OCI-LY1 (cell line): ENCODE results near the gene AKT1S1.

Experiments used
- H2AFZ ChIP-seq: fragments of 200-600 bp; sonication (generic), shearing (Covaris generic); 2 replicates; pipeline ENCODE4 v1.6.0; 2014; ENCODE audit warnings: antibody characterized with exemption, mild to moderate bottlenecking, low read length
- H3F3A ChIP-seq: fragments of 200-600 bp; sonication (generic), shearing (Covaris generic); 2 replicates; pipeline ENCODE4 v1.6.0; 2014; ENCODE audit warnings: mild to moderate bottlenecking, antibody characterized with exemption, low read length, moderate library complexity; ENCODE audit not compliant: insufficient read depth
- H3K27ac ChIP-seq: fragments of 200-600 bp; sonication (generic); 2 replicates; pipeline ENCODE4 v1.5.1; 2014; ENCODE audit warnings: low read length, mixed run types, mild to moderate bottlenecking, low read depth; ENCODE audit not compliant: poor library complexity, severe bottlenecking
- H3K27me3 ChIP-seq: fragments of 200-600 bp; sonication (generic); 2 replicates; pipeline ENCODE4 v1.6.0; 2014; ENCODE audit warnings: antibody characterized with exemption, mild to moderate bottlenecking, low read length, moderate library complexity; ENCODE audit not compliant: insufficient read depth
- H3K36me3 ChIP-seq: fragments of 200-600 bp; sonication (generic); 2 replicates; pipeline ENCODE4 v1.6.1; 2014; ENCODE audit warnings: mild to moderate bottlenecking, antibody characterized with exemption, low read length, moderate library complexity, mixed read lengths; ENCODE audit not compliant: insufficient read depth
- H3K4me1 ChIP-seq: fragments of 200-600 bp; sonication (generic); 2 replicates; pipeline ENCODE4 v1.5.1; 2014; ENCODE audit warnings: mild to moderate bottlenecking, low read length, moderate library complexity; ENCODE audit not compliant: insufficient read depth, severe bottlenecking
- H3K4me2 ChIP-seq: fragments of 200-600 bp; sonication (generic), shearing (Covaris generic); 2 replicates; pipeline ENCODE4 v1.6.1; 2014; ENCODE audit warnings: low read length
- H3K4me3 ChIP-seq: fragments of 200-600 bp; sonication (generic); 2 replicates; pipeline ENCODE4 v1.5.1; 2014; ENCODE audit warnings: low read length, low read depth, mild to moderate bottlenecking, mixed read lengths; ENCODE audit not compliant: poor library complexity, severe bottlenecking
- H3K79me2 ChIP-seq: fragments of 200-600 bp; shearing (Covaris generic); 2 replicates; pipeline ENCODE4 v1.6.1; 2016; ENCODE audit warnings: mixed run types, low read length, mixed read lengths; ENCODE audit not compliant: insufficient read depth
- H3K9ac ChIP-seq: fragments of 200-600 bp; sonication (generic), shearing (Covaris generic); 2 replicates; pipeline ENCODE4 v1.6.1; 2014; ENCODE audit warnings: mild to moderate bottlenecking, low read length, mixed read lengths
- H3K9me2 ChIP-seq: fragments of 200-600 bp; sonication (generic), shearing (Covaris generic); 2 replicates; pipeline ENCODE4 v1.6.1; 2014; ENCODE audit warnings: low read depth, mild to moderate bottlenecking, low read length, mixed read lengths
- H3K9me3 ChIP-seq: fragments of 200-600 bp; shearing (Covaris generic); 2 replicates; pipeline ENCODE4 v1.6.1; 2014; ENCODE audit warnings: low read length, mixed read lengths
- H4K20me1 ChIP-seq: fragments of 200-600 bp; sonication (generic), shearing (Covaris generic); 2 replicates; pipeline ENCODE4 v1.6.0; 2016; ENCODE audit warnings: mild to moderate bottlenecking, low read length; ENCODE audit not compliant: insufficient read depth
- EZH2 ChIP-seq: fragments of 200-600 bp; sonication (generic), shearing (Covaris generic); IDR thresholded peaks from 2 replicates; pipeline ENCODE4 v1.8.0; 2017; ENCODE audit warnings: borderline replicate concordance, mixed run types, mild to moderate bottlenecking, antibody characterized with exemption, low read length, moderate library complexity, mixed read lengths
- TF ChIP-seq, protein P1 (sequence below): fragments of 200-600 bp; sonication (generic), shearing (Covaris generic); IDR thresholded peaks from 2 replicates; pipeline ENCODE4 v1.5.1; 2017; ENCODE audit warnings: mild to moderate bottlenecking, antibody characterized with exemption, low read length, moderate library complexity, mixed read lengths

AKT1S1 gene

DNA sequence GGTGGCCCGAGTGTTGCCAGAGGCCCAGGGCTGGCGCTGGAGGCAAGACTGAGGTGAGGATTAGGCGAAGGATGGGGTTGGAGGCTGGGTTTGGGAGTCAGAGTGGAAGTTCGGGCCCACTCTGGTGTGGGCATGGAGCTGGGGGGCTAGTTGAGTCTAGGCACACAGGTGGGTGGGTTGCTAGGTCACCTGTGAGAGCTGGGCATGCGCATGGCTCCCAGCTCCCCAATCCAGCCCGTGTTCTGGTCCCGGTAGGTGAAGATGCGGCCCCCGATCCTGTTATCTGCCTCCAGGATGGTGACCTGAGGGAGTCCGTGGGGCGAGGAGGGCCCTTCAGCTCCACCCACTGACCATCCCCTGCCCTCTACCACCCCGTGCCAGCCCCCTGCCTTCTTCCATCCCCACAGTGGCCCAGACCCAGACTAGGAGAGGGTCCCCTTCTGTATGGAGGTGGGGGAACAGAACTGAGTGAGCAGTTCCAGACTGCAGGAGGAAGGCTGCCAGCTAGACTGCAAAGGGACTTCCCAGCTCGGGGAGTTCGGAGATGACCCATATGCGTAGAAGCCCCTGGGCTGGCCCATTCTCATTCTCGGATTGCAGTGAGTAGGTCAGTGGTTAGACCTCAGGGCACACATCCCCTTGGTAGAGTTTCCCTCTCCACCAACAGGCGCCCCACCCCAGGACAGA lies 17.9 kb upstream of the AKT1S1 start:
- H2AFZ ChIP-seq: no peak overlapping the region
- H3K9ac ChIP-seq: no peak overlapping the region
- no peak overlapping the region for H3K27ac ChIP-seq
- no peaks in the 10 kb centered on the region for H3K79me2 ChIP-seq
- no peaks in the 10 kb centered on the region for H4K20me1 ChIP-seq
- no peaks in the 10 kb centered on the region for H3K9me3 ChIP-seq
- H3K9me2 ChIP-seq: no peaks in the 10 kb centered on the region
- H3K36me3 ChIP-seq: no peaks in the 10 kb centered on the region
- no peak for TF ChIP-seq EZH2
- TF ChIP-seq, protein P1, sequence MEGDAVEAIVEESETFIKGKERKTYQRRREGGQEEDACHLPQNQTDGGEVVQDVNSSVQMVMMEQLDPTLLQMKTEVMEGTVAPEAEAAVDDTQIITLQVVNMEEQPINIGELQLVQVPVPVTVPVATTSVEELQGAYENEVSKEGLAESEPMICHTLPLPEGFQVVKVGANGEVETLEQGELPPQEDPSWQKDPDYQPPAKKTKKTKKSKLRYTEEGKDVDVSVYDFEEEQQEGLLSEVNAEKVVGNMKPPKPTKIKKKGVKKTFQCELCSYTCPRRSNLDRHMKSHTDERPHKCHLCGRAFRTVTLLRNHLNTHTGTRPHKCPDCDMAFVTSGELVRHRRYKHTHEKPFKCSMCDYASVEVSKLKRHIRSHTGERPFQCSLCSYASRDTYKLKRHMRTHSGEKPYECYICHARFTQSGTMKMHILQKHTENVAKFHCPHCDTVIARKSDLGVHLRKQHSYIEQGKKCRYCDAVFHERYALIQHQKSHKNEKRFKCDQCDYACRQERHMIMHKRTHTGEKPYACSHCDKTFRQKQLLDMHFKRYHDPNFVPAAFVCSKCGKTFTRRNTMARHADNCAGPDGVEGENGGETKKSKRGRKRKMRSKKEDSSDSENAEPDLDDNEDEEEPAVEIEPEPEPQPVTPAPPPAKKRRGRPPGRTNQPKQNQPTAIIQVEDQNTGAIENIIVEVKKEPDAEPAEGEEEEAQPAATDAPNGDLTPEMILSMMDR: no peak
- H3K4me3 ChIP-seq: no peak overlapping the region
- H3K27me3 ChIP-seq: no peaks in the 10 kb centered on the region
- no peaks in the 10 kb centered on the region for H3F3A ChIP-seq
- H3K4me1 ChIP-seq: peaks cover 31% of the 10 kb centered on the region
- H3K4me2 ChIP-seq: no peak overlapping the region

DNA sequence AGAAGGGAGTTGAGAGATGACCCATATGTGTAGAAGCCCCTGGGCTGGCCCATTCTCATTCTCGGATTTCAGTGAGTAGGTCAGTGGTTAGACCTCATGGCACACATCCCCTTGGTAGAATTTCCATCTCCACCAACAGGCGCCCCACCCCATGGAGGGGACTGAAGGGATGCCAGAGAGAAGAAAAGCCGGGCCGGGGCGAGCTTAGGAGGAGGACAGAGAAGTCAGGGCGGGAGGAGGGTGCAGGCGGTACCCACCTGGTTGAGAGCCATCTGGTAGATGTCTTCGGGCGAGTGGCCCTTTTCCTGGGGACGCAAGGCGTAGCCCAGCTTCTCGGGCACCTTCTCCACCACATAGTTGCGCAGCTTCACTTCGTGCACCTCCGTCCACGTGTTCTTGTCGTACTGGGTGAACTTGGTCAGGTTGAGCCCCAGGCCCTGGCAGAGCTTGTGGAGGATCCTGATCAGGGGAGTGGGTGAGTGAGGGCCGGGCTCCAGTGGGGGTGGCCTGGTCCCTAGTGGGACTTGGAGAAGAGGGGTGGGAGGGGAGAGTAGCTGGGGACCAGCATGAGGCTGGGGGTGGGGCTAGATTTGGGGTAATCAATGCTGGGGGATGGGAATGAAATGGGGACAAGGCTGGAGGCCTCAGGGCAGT lies 17.0 kb upstream of the AKT1S1 start:
- Histone ChIP-seq H3K27ac (no peak overlapping the region), H3K9me2 (no peaks in the 10 kb centered on the region), H3K79me2 (no peaks in the 10 kb centered on the region), H3K4me3 (no peak overlapping the region), H2AFZ (no peak overlapping the region), H3K4me1 (peaks cover 40% of the 10 kb centered on the region), H3K9ac (no peak overlapping the region), H3K4me2 (no peak overlapping the region), H4K20me1 (no peaks in the 10 kb centered on the region), H3F3A (0 out of 2 replicates have a peak, but pooled peaks cover 2% of the 10 kb centered on the region), H3K27me3 (no peaks in the 10 kb centered on the region), H3K36me3 (no peaks in the 10 kb centered on the region), H3K9me3 (no peaks in the 10 kb centered on the region)
- no peak for TF ChIP-seq EZH2
- TF ChIP-seq, protein P1: no peak

DNA sequence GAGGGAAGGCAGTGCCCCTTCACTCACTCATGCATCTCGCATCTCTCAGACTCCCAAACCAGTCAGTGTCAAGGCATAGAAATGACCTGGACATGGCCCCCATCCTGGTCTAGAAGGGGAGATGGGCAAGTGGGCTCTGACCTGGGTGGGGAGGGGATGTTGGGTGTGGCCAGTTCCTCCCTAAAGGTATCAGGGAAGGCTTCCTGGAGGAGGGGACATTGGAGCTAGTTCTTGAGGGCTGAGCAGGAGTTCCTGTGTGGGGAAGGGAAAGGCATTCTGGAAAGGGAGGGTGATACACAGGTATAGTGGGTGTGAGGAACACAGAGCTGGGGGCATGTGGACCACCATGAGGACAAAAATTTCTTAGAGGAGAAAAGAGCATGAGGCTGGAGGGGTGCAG lies 15.6 kb upstream of the AKT1S1 start:
- Histone ChIP-seq H3K27me3 (no peaks in the 10 kb centered on the region), H3K9ac (no peak overlapping the region), H4K20me1 (no peaks in the 10 kb centered on the region), H3K36me3 (no peaks in the 10 kb centered on the region), H3K4me1 (peaks cover 47% of the 10 kb centered on the region), H3K9me3 (no peaks in the 10 kb centered on the region), H3K4me2 (no peak overlapping the region), H3K9me2 (no peaks in the 10 kb centered on the region), H3K79me2 (no peaks in the 10 kb centered on the region), H2AFZ (no peak overlapping the region), H3F3A (0 out of 2 replicates have a peak, but pooled peaks cover 2% of the 10 kb centered on the region), H3K27ac (no peak overlapping the region), H3K4me3 (no peak overlapping the region)
- TF ChIP-seq, protein P1: no peak
- TF ChIP-seq EZH2: no peak
